NCI-H460 (cell line): Measurements from ENCODE around the gene PACS1. TPM values are rescaled to one million over a fixed set of nuclear protein-coding genes. Genes with fewer than 3 reads are reported as not detected.
"Not testable (repeated sequence)": the region's sequence is repeated elsewhere in the genome, so short reads cannot be mapped to it uniquely, and the experiment has no call there.

Source experiments
- DNase-seq: peaks from one replicate; pipeline ENCODE4 v3.0.0-alpha.2; 2016; ENCODE audit warnings: low read depth; ENCODE audit errors: extremely low read depth
- total RNA-seq: library from RNA; depleted of rRNA; stranded (reverse); fragments of >200 nt; shearing (Covaris generic); gene quantifications from 2 replicates; pipeline ENCODE4 v1.2.3, GENCODE V29; 2014

The PACS1 gene
- total RNA-seq, 1 experiment from 2014 or later: 10.3 TPM

- DNase-seq: no peak
Measured at GRCh38 chr11:66266378-66267038, 196.4 kb downstream of the PACS1 start.

- DNase-seq: no peak
Measured at GRCh38 chr11:66267039-66267378, 196.9 kb downstream of the PACS1 start.

- DNase-seq: peak; percentile 53
Measured at GRCh38 chr11:66267379-66268243, 197.5 kb downstream of the PACS1 start.

- peak; percentile 98 for DNase-seq
Measured at GRCh38 chr11:66268244-66268951, 198.3 kb downstream of the PACS1 start, which contains the start of gene RAB1B. Gene RAB1B (plus strand): TSS chr11:66268639. CDS start chr11:66268680, 41 bp downstream.

GRCh38 chr11:66268952-66269905 is 199.2 kb downstream of the PACS1 start:
- no peak for DNase-seq

GRCh38 chr11:66271816-66272215 is 201.7 kb downstream of the PACS1 start:
- DNase-seq: no peak

- no peak for DNase-seq
Measured at GRCh38 chr11:66272596-66272995, 202.5 kb downstream of the PACS1 start.

GRCh38 chr11:66274219-66274618 is 204.1 kb downstream of the PACS1 start:
- no peak for DNase-seq

- no peak for DNase-seq
Measured at GRCh38 chr11:66275396-66275795, 205.3 kb downstream of the PACS1 start.

- no peak for DNase-seq
Measured at GRCh38 chr11:66275984-66276612, 206.0 kb downstream of the PACS1 start.

GRCh38 chr11:66276619-66277018 is 206.5 kb downstream of the PACS1 start:
- not testable (repeated sequence) for DNase-seq

GRCh38 chr11:66277064-66277463 is 207.0 kb downstream of the PACS1 start:
- DNase-seq: not testable (repeated sequence)

- no peak for DNase-seq
Measured at GRCh38 chr11:66277471-66278362, 207.6 kb downstream of the PACS1 start, which contains the start of gene CNIH2. Gene CNIH2 (plus strand): TSS chr11:66278175. CDS start chr11:66278457, 282 bp downstream.

- DNase-seq: no peak
Measured at GRCh38 chr11:66278363-66279091, 208.5 kb downstream of the PACS1 start.

GRCh38 chr11:66279092-66279734 is 209.1 kb downstream of the PACS1 start:
- DNase-seq: no peak

GRCh38 chr11:66280428-66280827 is 210.4 kb downstream of the PACS1 start:
- DNase-seq: no peak

- no peak for DNase-seq
Measured at GRCh38 chr11:66281001-66281400, 210.9 kb downstream of the PACS1 start.
